ENCODE measurements around the gene HERPUD1. TPM values are rescaled to one million over a fixed set of nuclear protein-coding genes. Genes with fewer than 3 reads are reported as not detected.

The HERPUD1 gene
- total and polyA plus RNA-seq, 2 donors from 2014 or later = 209 to 234 TPM

GRCh38 chr16:56939801-56940200 lies 7.9 kb downstream of the HERPUD1 start:
- no peak for DNase-seq
- FAIRE-seq = no peak
- intact Hi-C loops (cut with DNase I) = no loop called here
- H3K36me3 ChIP-seq (ENCODE audit: control insufficient read depth in 2 of 3, insufficient read depth in 3 of 3, low read length in 3 of 3) = peaks cover 19 to 95% (median 74%) of the 10 kb centered on the region in 3 donors
- H3K27me3 ChIP-seq (ENCODE audit: control insufficient read depth, insufficient read depth, low read length) = no peaks in the 10 kb centered on the region
- no peak overlapping the region for H3K27ac ChIP-seq (ENCODE audit: low read depth in 2 of 2, low read length in 2 of 2)
- no peak for TF ChIP-seq CTCF (IDR thresholded peaks at IDR 0.05; ENCODE audit: borderline replicate concordance, extremely low read depth, insufficient read depth)
- H3K4me3 ChIP-seq (ENCODE audit: low read length in 3 of 3) = no peak overlapping the region
- no peaks in the 10 kb centered on the region for H3K9me3 ChIP-seq (ENCODE audit: control insufficient read depth in 2 of 3, insufficient read depth in 1 of 3, low read length in 3 of 3)
- H3K9ac ChIP-seq (ENCODE audit: low read length in 3 of 3) = no peak overlapping the region
- peaks cover 0 to 16% (median 13%) of the 10 kb centered on the region in 3 donors for H3K4me1 ChIP-seq (ENCODE audit: control insufficient read depth in 2 of 3, insufficient read depth in 2 of 3, low read depth in 1 of 3, low read length in 3 of 3)

- Histone ChIP-seq H3K36me3 (ENCODE audit: control insufficient read depth in 2 of 3, insufficient read depth in 3 of 3, low read length in 3 of 3) (peaks cover 20 to 92% (median 70%) of the 10 kb centered on the region in 3 donors), H3K4me3 (ENCODE audit: low read length in 3 of 3) (no peak overlapping the region), H3K27ac (ENCODE audit: low read depth in 2 of 2, low read length in 2 of 2) (no peak overlapping the region), H3K9ac (ENCODE audit: low read length in 3 of 3) (no peak overlapping the region), H3K27me3 (ENCODE audit: control insufficient read depth, insufficient read depth, low read length) (no peaks in the 10 kb centered on the region), H3K4me1 (ENCODE audit: control insufficient read depth in 2 of 3, insufficient read depth in 2 of 3, low read depth in 1 of 3, low read length in 3 of 3) (peaks cover 0 to 11% (median 6%) of the 10 kb centered on the region in 3 donors), H3K9me3 (ENCODE audit: control insufficient read depth in 2 of 3, insufficient read depth in 1 of 3, low read length in 3 of 3) (no peaks in the 10 kb centered on the region)
- FAIRE-seq (no peak), DNase-seq (no peak)
- intact Hi-C loops (cut with DNase I) = no loop called here
- no peak for TF ChIP-seq CTCF (IDR thresholded peaks at IDR 0.05; ENCODE audit: borderline replicate concordance, extremely low read depth, insufficient read depth)
Observed at GRCh38 chr16:56941092-56941491, 9.2 kb downstream of the HERPUD1 start.

- H3K4me1 ChIP-seq (ENCODE audit: control insufficient read depth in 2 of 3, insufficient read depth in 2 of 3, low read depth in 1 of 3, low read length in 3 of 3) = peaks cover 0 to 6% (median 2%) of the 10 kb centered on the region in 3 donors
- DNase-seq (no peak), FAIRE-seq (no peak)
- peaks cover 18 to 84% (median 67%) of the 10 kb centered on the region in 3 donors for H3K36me3 ChIP-seq (ENCODE audit: control insufficient read depth in 2 of 3, insufficient read depth in 3 of 3, low read length in 3 of 3)
- no peak overlapping the region for H3K9ac ChIP-seq (ENCODE audit: low read length in 3 of 3)
- TF ChIP-seq CTCF (IDR thresholded peaks at IDR 0.05; ENCODE audit: borderline replicate concordance, extremely low read depth, insufficient read depth) = no peak
- H3K27ac ChIP-seq (ENCODE audit: low read depth in 2 of 2, low read length in 2 of 2) = no peak overlapping the region
- H3K27me3 ChIP-seq (ENCODE audit: control insufficient read depth, insufficient read depth, low read length) = no peaks in the 10 kb centered on the region
- intact Hi-C loops (cut with DNase I) = no loop called here
- no peak overlapping the region for H3K4me3 ChIP-seq (ENCODE audit: low read length in 3 of 3)
- H3K9me3 ChIP-seq (ENCODE audit: control insufficient read depth in 2 of 3, insufficient read depth in 1 of 3, low read length in 3 of 3) = no peaks in the 10 kb centered on the region
Observed at GRCh38 chr16:56941856-56942331, 10.0 kb downstream of the HERPUD1 start.

All from kidney (tissue), 14 donors.